SW480 (cell line): Measurements from ENCODE around the gene GSTP1.
"Not testable (repeated sequence)": the region's sequence is repeated elsewhere in the genome, so short reads cannot be mapped to it uniquely, and the experiment has no call there.

Experiments
- DNase-seq: peaks from one replicate; pipeline ENCODE4 v3.0.0-alpha.2; 2016; ENCODE audit warnings: low spot score

Gene GSTP1

DNA sequence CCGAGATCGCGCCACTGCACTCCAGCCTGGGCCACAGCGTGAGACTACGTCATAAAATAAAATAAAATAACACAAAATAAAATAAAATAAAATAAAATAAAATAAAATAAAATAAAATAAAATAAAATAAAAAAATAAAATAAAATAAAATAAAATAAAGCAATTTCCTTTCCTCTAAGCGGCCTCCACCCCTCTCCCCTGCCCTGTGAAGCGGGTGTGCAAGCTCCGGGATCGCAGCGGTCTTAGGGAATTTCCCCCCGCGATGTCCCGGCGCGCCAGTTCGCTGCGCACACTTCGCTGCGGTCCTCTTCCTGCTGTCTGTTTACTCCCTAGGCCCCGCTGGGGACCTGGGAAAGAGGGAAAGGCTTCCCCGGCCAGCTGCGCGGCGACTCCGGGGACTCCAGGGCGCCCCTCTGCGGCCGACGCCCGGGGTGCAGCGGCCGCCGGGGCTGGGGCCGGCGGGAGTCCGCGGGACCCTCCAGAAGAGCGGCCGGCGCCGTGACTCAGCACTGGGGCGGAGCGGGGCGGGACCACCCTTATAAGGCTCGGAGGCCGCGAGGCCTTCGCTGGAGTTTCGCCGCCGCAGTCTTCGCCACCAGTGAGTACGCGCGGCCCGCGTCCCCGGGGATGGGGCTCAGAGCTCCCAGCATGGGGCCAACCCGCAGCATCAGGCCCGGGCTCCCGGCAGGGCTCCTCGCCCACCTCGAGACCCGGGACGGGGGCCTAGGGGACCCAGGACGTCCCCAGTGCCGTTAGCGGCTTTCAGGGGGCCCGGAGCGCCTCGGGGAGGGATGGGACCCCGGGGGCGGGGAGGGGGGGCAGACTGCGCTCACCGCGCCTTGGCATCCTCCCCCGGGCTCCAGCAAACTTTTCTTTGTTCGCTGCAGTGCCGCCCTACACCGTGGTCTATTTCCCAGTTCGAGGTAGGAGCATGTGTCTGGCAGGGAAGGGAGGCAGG, at the start of gene GSTP1:
Gene GSTP1 (plus strand): TSS at position 566 of the 958 bp plus-strand sequence. CDS start 32 bp downstream, at position 598.
- peak; percentile 92 for DNase-seq

- DNase-seq, result no peak
Measured at GRCh38 chr11:67534070-67534679, 49.4 kb upstream of the GSTP1 start.

DNA sequence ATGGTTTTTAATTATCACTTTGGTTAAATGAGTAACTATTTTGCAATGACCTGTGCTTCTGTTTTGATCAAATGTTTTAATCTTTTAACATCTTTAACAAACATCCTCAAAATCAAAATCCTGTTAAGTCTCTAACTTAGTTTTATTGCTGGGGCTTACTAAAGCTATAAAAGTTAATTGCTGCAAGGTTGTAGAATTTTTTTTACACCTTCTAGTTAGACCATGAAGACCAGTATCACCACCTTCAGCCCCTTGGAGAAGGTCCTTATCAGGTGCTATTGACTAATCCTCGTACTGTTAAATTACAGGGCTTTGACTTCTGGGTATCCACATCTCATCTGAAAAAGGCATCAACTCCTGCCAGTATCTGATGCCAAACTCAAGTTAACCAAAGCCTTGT, 48.1 kb upstream of the GSTP1 start:
- DNase-seq, result no peak

DNA sequence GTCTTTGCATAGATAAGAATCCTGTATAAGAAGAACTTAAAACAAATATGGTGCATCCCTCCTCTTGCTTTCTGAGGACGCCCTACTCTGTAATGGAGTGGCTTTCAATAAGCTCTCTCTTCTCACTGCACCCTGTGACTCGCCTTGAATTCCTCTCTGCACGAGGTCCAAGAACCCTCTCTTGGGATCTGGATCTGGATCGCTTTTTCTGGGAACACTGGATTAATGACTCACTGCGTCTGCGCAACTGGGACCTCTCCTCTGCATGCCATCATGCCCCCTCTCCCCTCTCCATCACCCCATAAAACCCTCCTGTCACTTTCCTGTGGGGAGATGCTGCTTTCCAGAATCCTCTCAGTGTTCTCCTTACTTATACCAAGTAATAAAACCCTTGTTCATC, 45.3 kb upstream of the GSTP1 start:
- no peak for DNase-seq

- DNase-seq, result no peak
Measured at GRCh38 chr11:67538823-67539505, 44.6 kb upstream of the GSTP1 start.

DNA sequence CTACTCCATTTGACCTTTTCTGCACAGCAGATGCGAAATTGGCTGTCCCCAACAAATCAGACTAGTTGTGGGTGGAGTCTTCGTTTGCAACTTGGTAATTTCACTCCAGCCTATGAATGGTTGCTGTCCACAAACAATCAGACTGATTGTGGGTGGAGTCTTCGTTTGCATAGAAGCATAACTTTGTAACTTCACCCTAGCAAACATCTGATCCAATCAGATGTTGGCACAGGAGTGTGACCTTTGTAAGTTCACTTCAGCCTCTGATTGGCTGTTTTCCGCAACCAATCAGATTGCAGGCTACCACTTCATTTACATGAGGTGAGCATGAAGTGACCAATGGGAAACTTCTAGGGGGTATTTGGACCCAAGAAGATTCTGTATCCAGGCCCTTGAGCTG, 44.1 kb upstream of the GSTP1 start:
- DNase-seq, result no peak

DNA sequence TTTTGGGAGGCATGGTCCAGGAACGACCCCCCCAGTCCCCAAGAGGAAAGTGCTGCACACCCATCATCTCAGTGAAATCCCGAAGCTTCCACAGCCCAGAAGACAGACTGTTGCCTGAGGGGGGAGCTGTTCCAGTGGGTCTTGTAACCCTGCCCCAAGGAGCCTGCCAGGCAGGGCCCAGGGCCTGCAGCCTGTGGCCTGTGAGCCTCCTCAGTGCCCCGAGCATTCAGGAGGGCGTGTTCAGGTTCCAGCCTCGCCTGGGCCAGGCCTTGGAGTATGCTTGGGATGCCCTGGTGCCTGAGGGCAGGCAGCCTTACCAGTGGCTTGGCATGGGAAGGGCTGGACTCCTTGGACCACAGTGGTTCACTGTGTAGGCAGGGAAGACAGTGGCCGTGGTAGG, 42.4 kb upstream of the GSTP1 start:
- no peak for DNase-seq

DNA sequence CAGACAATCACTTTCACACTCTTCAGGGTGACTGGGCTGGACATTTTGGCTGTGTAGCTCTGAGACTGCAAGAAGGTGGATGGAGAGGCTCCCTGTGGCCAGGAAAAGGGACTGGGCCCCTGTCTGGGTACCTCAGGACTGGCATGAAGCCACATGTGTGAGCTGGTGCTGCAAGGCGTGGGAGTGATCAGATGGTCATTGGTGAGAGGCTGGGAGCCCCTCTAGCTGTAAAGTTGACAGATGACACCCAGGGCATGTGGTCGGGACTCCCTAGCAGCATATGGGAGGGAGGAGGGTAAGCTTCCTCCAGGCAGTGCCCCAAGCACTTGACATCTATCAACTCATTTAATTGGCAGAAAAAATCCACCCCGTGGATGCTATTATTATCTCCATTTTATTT, 41.4 kb upstream of the GSTP1 start:
- no peak for DNase-seq

DNA sequence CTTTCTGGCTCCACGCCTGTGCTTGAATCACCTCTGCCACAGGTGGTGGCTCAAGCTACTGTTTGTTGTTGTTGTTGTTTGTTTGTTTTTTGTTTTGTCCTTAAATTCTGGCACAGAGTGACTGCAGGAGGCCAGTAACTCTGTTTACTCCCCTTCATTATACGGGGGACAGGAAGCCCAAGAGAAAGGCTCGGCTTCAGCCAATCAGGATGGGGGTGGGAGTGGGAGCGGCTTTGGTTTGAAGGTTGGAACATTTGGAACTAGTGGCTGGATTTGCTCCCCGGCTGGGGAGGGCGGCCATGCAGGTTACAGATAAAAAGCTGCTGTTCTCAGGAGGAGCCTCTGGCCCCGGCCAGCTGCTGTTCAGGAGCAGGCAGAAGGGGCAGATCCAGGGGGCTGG, 40.6 kb upstream of the GSTP1 start:
- no peak for DNase-seq

DNA sequence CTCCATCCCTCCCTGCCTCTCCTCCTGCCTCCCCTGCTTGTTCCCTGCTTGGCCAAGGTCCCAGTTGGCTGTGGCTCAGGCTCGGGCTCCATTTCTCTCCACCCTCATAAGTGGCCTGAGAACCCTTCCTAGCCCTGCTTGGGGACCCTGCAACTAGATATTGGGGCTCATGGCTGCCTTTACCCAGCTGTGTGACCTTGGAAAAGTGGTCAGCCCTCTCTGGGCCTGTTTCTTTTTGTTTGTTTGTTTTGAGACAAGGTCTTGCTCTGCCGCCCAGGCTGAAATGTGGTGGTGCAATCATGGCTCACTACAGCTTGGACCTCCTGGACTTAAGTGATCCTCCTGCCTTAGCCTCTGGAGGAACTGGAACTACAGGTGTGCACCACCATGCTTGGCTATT, 40.0 kb upstream of the GSTP1 start:
- no peak for DNase-seq

- DNase-seq, result peak; percentile 79
Measured at GRCh38 chr11:67544616-67545242, 38.9 kb upstream of the GSTP1 start.

- peak; percentile 87 for DNase-seq
Measured at GRCh38 chr11:67545280-67545679, 38.3 kb upstream of the GSTP1 start.

DNA sequence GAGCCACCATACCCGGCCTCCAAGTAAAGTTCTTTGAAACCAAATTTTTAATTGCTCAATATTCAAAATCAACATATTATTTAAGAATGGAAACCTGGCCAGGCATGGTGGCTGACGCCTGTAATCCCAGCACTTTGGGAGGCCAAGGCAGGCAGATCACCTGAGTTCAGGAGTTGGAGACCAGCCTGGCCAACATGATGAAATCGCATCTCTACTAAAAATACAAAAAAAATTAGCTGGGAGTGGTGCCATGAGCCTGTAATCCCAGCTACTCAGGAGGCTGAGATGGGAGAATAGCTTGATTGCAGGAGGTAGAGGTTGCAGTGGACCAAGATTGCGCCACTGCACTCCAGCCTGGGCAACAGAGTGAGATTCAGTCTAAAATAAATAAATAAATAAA, 35.5 kb upstream of the GSTP1 start:
- not testable (repeated sequence) for DNase-seq

DNA sequence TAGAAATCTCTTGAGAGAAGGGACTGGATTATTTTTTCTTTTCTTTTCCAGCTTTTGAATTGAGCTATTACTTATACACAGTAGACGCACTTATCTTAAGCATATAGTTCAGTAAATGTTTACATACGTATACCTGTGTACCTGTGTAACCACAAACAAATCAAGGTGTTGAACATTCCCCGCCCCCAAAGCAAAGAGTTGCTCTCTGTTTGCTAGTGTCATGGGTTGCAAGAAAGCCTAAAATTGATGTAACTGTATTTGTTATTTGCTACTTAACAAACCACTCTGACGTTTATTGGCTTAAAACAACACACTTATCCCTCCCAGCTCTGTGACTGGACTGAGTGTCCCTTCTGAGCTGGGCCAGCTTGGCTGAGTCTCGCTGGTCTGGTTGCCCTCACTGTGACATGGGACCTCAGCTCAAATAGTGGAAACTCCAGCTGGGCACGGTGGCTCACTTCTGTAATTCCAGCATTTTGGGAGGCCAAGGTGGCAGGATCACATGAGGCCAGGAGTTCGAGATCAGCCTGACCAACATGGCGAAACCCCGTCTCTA, 35.0 kb upstream of the GSTP1 start:
- DNase-seq, result no peak

GRCh38 chr11:67551127-67551526, 32.5 kb upstream of the GSTP1 start:
- no peak for DNase-seq

GRCh38 chr11:67551697-67552096, 31.9 kb upstream of the GSTP1 start:
- not testable (repeated sequence) for DNase-seq

- DNase-seq, result no peak
Measured at GRCh38 chr11:67556244-67556643, 27.4 kb upstream of the GSTP1 start.

DNA sequence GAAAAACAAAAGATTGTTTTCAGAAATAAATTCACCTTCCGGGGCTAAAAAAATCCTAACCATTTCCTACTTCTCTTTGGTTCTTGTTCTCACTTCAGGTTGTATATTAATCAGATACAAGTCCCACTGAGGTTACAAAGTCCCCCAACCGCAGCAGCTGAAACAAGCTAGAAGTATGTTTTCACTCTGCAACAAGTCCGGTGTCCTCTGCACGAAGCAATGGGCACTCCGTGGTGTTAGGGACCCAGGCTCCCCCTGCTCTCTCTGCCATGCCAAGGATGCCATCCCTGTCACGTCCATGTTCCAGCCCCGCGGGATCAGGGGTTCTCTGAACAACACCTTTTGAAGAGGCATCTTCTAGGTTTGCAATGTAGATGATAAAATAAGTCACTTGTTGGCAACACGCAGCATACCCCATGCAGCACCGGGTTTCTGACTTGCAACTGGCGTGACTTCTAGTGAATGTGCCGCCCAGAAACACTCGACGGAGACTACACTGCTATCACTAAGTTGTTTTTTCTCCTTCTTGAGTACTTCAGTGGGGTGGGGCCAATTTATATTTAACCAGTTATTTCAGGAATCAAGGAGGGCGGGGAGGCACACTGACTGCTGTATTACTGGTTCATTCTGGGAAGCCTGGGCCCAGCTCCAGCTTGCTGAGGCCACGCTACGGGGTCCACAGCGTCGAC, 25.4 kb upstream of the GSTP1 start:
- DNase-seq, result no peak

GRCh38 chr11:67561971-67562619, 21.5 kb upstream of the GSTP1 start:
- DNase-seq, result no peak

DNA sequence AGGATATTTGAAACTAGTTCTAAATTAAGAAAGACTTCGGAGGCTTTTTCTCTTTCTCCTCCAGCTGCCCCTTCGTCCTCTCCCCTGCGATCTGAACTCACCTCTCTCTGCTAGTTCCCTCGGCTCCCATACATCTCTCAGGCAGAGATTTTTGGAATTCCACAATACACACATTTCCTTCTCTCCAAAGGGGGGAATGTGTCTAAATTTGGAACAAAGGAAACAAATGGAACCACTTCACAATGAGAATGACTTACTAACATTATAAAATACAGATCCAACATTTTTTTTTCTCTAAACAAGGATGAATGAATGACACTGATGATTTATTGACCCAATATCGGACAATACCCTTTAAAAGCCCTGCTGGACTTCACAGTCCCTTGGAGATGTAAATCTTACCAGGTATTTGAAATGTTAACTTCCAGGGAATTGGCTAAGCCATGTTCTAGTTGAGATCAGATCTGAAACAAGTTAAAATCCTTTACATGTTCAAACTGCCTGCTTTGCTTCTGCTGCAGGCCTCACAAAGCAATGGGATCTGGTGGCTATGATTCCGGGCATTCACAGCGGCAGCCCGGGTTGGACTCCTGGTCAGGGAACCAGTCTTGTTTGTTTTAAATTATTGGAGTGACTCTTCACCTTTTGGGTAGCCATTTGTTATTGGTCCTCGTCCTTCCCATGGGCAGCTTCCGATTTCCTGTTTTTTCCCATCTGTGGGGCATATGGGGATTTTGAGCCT, 20.5 kb upstream of the GSTP1 start:
- DNase-seq, result no peak
